Neural crest cell (in vitro differentiated cells): ENCODE data around the gene CACNA2D2. TPM values are rescaled to one million over a fixed set of nuclear protein-coding genes. Genes with fewer than 3 reads are reported as not detected.

Source experiments
- DNase-seq: peaks from one replicate; pipeline ENCODE4 v3.0.0; 2021; ENCODE audit warnings: low read depth, mixed read lengths, low spot score
- H3K27ac Mint-ChIP-seq: one replicate; pipeline ENCODE4 v1.8.0; 2021; ENCODE audit warnings: mild to moderate bottlenecking, mixed read lengths; ENCODE audit not compliant: unreplicated experiment
- H3K27me3 Mint-ChIP-seq: 2 replicates; pipeline ENCODE4 v1.8.0; 2021; ENCODE audit warnings: low read depth, mild to moderate bottlenecking, mixed read lengths
- H3K36me3 Mint-ChIP-seq: 2 replicates; pipeline ENCODE4 v1.8.0; 2021; ENCODE audit warnings: low read depth, mild to moderate bottlenecking, mixed read lengths
- H3K4me1 Mint-ChIP-seq: 2 replicates; pipeline ENCODE4 v1.8.0; 2021; ENCODE audit warnings: mixed read lengths
- H3K4me3 Mint-ChIP-seq: one replicate; pipeline ENCODE4 v1.8.0; 2021; ENCODE audit warnings: mild to moderate bottlenecking, mixed read lengths
- H3K9me3 Mint-ChIP-seq: 2 replicates; pipeline ENCODE4 v1.8.0; 2021; ENCODE audit warnings: mixed read lengths
- total RNA-seq: library from RNA; stranded (reverse); gene quantifications from 2 replicates; pipeline ENCODE4 v1.2.1, GENCODE V29; 2021
- TF ChIP-seq, protein P1 (sequence below): fragments of 200-600 bp; sonication (generic); conservative IDR thresholded peaks from 2 replicates; pipeline ENCODE4 v1.5.0; 2021; ENCODE audit warnings: antibody characterized with exemption, mild to moderate bottlenecking

Gene CACNA2D2
- total RNA-seq, 1 donor from 2014 or later = 8.7 TPM

DNA sequence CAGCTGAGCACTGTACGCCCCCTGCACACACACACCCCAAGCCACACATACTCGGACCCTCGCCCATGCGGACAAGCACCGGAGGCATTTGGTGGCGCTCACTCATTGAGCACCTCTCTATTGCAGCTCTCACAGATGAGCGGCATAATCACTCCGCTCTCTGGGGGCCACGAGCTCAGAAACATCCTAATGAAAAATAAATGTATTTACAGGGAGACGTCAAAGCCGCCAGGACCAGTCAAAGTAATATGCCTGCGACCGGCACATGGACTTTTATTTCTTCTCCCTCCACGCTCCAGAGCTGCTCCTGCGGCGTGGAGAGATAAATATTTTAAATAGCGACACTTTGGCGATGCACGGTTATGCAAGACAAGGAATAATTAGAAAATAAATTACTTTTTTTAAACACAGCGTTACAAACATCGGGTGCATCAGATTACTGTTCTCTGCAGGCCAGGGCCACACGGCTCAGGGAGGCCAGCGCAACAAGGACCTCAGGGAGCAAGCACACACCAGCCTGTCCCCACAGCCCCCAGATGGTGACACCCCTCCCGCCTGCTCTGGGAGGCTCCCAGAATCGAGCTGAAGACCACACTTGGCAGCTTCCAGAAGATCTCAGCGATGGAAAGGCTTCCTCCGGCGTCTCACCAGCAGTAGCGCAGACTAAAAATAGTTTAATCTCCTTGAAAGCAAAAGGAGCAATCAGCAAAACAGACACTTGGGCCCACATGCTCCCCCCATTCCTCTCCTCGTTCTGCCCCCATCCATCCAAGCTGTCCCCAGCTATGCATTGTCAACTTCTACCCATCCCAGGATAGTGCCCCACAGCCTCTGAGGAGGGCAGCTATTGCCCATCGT lies 48.0 kb downstream of the CACNA2D2 start:
- TF ChIP-seq, protein P1, sequence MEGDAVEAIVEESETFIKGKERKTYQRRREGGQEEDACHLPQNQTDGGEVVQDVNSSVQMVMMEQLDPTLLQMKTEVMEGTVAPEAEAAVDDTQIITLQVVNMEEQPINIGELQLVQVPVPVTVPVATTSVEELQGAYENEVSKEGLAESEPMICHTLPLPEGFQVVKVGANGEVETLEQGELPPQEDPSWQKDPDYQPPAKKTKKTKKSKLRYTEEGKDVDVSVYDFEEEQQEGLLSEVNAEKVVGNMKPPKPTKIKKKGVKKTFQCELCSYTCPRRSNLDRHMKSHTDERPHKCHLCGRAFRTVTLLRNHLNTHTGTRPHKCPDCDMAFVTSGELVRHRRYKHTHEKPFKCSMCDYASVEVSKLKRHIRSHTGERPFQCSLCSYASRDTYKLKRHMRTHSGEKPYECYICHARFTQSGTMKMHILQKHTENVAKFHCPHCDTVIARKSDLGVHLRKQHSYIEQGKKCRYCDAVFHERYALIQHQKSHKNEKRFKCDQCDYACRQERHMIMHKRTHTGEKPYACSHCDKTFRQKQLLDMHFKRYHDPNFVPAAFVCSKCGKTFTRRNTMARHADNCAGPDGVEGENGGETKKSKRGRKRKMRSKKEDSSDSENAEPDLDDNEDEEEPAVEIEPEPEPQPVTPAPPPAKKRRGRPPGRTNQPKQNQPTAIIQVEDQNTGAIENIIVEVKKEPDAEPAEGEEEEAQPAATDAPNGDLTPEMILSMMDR = no peak
- no peak for DNase-seq
- H3K9me3 Mint-ChIP-seq = no peaks in the 10 kb centered on the region
- H3K27ac Mint-ChIP-seq = peak overlapping the region; percentile 62
- H3K4me1 Mint-ChIP-seq = peaks cover 11% of the 10 kb centered on the region
- H3K4me3 Mint-ChIP-seq = no peak overlapping the region
- H3K36me3 Mint-ChIP-seq = no peaks in the 10 kb centered on the region
- no peaks in the 10 kb centered on the region for H3K27me3 Mint-ChIP-seq

DNA sequence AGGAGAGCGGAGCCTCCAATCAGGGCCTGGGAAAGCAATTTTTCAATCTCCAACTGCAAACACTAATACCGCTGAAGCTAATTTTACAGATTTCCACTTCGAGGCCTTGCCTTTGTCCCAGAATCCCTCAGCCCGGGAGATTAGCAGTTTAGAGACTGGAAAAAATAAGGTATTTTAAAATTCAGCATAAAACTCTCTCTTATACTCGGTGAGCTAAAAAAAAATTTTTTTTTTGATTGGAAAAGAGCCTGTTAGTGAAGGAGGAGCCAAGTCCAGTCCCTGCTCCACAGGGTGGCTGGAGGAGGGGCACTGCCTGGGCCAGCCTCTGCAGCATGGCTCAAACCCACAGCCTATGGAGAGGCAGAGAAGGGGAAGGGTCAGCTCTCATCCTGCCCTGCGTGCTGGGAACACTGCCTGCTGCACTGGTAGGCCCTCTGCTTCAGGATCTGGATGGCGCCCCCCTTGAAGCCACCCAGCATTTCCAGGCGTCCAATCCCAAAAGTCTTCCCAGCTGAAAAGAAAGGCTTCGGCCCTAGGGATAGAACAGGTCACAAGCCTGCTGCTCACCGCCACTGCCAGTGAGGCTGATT lies 48.9 kb downstream of the CACNA2D2 start:
- TF ChIP-seq, protein P1 = no peak
- Mint-ChIP-seq H3K9me3 (no peaks in the 10 kb centered on the region), H3K27me3 (no peaks in the 10 kb centered on the region), H3K4me1 (peaks cover 14% of the 10 kb centered on the region), H3K4me3 (no peak overlapping the region), H3K36me3 (no peaks in the 10 kb centered on the region), H3K27ac (peak overlapping the region; percentile 62)
- DNase-seq = no peak

DNA sequence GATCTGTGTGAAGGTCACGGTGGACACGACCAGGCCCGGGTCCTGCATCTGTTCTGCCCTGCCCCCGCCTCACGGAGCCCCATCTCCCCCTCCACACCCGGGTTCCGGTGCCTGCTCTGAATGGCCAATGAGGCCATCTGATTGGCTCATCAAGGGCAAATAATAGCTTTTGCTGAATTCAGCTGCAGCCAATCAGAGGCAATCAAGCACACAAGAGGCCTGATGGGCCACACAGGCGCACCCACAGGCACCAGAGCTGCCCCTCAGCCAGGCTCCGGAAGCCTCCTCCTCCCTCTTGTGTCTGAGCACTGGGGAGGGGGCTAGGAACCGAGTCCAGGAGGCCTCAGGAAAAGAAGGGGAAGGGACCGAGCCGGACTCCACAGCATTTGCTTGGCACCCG lies 49.5 kb downstream of the CACNA2D2 start:
- TF ChIP-seq, protein P1 = no peak
- no peak for DNase-seq
- no peaks in the 10 kb centered on the region for H3K9me3 Mint-ChIP-seq

DNA sequence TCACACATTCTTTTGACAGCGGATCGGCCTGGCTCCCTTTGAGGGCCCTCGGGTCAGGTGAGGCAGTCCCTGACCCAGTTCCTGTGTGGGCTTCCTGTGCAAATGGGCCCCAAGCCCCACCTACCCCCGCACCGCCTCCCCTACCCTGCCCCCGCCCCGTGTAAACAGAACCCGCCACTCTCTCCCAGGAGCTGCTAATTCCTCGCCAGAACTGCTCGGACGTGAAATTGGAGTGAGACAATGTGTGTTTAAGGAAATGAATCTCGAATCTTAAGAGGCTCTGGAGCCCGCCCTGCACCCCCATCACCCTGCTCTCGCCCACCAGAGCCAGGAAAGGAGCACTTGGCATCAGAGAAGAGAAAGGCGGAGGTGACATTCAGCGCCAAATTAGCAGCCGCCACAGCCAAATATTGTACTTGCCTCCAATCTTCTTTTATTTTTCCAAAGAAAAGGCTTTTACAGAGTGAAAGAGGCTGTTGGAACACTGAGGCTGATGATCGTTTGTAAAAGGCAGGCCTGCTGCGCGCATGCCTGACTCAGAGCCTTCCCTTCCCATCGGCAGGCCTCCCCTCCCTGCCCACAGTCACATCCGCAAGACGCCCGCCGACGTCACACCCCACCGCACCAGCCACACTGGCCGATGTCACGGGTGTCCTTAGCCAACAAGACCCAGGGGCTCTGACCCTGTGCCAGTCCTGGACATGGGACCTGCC lies 53.1 kb downstream of the CACNA2D2 start:
- H3K36me3 Mint-ChIP-seq = no peaks in the 10 kb centered on the region
- DNase-seq = no peak
- no peak overlapping the region for H3K27ac Mint-ChIP-seq
- no peaks in the 10 kb centered on the region for H3K9me3 Mint-ChIP-seq
- no peaks in the 10 kb centered on the region for H3K27me3 Mint-ChIP-seq
- H3K4me1 Mint-ChIP-seq = peaks cover 17% of the 10 kb centered on the region
- TF ChIP-seq, protein P1 = no peak
- no peak overlapping the region for H3K4me3 Mint-ChIP-seq

More for the DNA sequence above, 49.5 kb downstream of the CACNA2D2 start:
- Mint-ChIP-seq H3K4me3 (no peak overlapping the region), H3K27ac (peak overlapping the region; percentile 35), H3K36me3 (no peaks in the 10 kb centered on the region), H3K27me3 (no peaks in the 10 kb centered on the region), H3K4me1 (peaks cover 14% of the 10 kb centered on the region)

DNA sequence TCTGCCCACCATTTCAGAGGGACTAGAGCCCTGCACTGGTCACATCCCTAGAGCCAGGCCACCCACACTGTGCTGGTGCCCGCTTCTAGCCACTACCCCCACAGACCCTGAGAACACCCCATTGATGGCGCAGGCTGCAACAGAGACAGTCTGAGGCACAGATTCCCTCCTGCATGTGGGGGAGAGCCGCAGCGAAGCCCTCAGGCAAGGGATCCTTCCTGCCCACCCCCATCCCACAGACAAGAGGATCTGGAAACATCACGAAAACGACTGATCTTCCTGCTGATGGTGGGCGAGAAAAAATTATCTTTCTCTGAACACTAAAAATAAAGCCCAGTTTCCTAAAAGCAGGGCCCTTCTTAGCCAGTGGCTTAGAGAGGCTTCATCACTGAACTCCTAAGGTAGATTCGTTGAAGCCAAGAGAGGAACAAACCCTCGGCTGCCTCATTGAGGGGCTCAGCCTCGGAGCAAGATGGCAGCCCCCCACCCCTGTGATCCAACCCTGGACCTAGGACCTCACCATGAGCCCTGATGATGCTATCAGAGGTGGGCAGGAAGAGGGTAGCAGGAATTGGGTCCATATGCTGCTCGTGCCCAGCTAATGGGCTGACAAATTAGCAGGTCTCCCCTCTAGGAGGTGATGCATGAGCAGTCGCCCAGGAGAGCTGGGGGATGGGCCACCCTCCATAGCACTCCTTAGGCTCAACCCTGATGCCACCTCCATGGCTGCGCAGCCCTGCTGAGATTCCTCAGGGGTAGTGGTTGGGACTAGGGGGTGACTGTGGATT lies 54.5 kb downstream of the CACNA2D2 start:
- Mint-ChIP-seq H3K4me3 (no peak overlapping the region), H3K4me1 (peaks cover 11% of the 10 kb centered on the region), H3K27me3 (no peaks in the 10 kb centered on the region), H3K36me3 (no peaks in the 10 kb centered on the region), H3K9me3 (no peaks in the 10 kb centered on the region), H3K27ac (no peak overlapping the region)
- no peak for DNase-seq
- TF ChIP-seq, protein P1 = no peak
